GM13977 (cell line): ENCODE data around the gene TDRD1.

Experiments
- DNase-seq: peaks from one replicate; pipeline ENCODE4 v3.0.0; 2012; ENCODE audit warnings: low spot score
- CTCF ChIP-seq: IDR thresholded peaks from 2 replicates; pipeline ENCODE4 v1.5.1; 2012; ENCODE audit warnings: mild to moderate bottlenecking, control low read depth; ENCODE audit not compliant: insufficient read depth; ENCODE audit errors: extremely low read depth, missing control alignments
- in situ Hi-C: fragments of 300-500 bp; cut with MboI; formaldehyde crosslinking; loops from one replicate; pipeline ENCODE4 v1.12.0; 2022; ENCODE audit warnings: low sequenced_read_pairs, low pct_unique_long_range_greater_than_20kb, mixed read lengths, inconsistent platforms; ENCODE audit not compliant: unreplicated experiment

Gene TDRD1

GRCh38 chr10:114215033-114215432, 35.9 kb downstream of the TDRD1 start:
- in situ Hi-C loops: no loop called here
- no peak for TF ChIP-seq CTCF
- no peak for DNase-seq

GRCh38 chr10:114220281-114220680, 41.1 kb downstream of the TDRD1 start:
- in situ Hi-C loops: no loop called here
- no peak for DNase-seq
- TF ChIP-seq CTCF: no peak

- DNase-seq: no peak
- in situ Hi-C loops: no loop called here
Measured at GRCh38 chr10:114221235-114221634, 42.1 kb downstream of the TDRD1 start.

GRCh38 chr10:114223066-114223465, 43.9 kb downstream of the TDRD1 start:
- in situ Hi-C loops: no loop called here
- no peak for TF ChIP-seq CTCF
- no peak for DNase-seq

More at GRCh38 chr10:114221235-114221634, 42.1 kb downstream of the TDRD1 start:
- TF ChIP-seq CTCF: no peak

GRCh38 chr10:114228156-114228555, 49.0 kb downstream of the TDRD1 start:
- no peak for DNase-seq
- TF ChIP-seq CTCF: no peak
- in situ Hi-C loops: no loop called here

GRCh38 chr10:114232561-114233176, 53.5 kb downstream of the TDRD1 start:
- in situ Hi-C loops: no loop called here
- DNase-seq: no peak
- TF ChIP-seq CTCF: no peak
